Calu3 (cell line): Measurements from ENCODE around the gene GLDN. TPM values are rescaled to one million over a fixed set of nuclear protein-coding genes. Genes with fewer than 3 reads are reported as not detected.

Source experiments
- BruUV-seq: library from RNA; stranded (reverse); fragments of 400-500 nt; replicated peaks from 2 replicates; lab custom pipeline; 2021; lab: Mats Ljungman, UMichigan
- CTCF ChIA-PET: fragments of 300-600 bp; sonication (Branson Sonifier 250); formaldehyde crosslinking; loops from one replicate; lab custom pipeline; 2022; ENCODE audit warnings: antibody characterized with exemption; lab: Charles Lee
- DNase-seq: peaks from one replicate; pipeline ENCODE4 v3.0.0; 2022
- H3K27ac Mint-ChIP-seq: one replicate; pipeline ENCODE4 v1.8.0; 2022; ENCODE audit warnings: mixed read lengths; ENCODE audit not compliant: unreplicated experiment
- H3K27me3 Mint-ChIP-seq: one replicate; pipeline ENCODE4 v1.8.0; 2022; ENCODE audit warnings: mixed read lengths; ENCODE audit not compliant: unreplicated experiment
- H3K36me3 Mint-ChIP-seq: one replicate; pipeline ENCODE4 v1.8.0; 2022; ENCODE audit warnings: mild to moderate bottlenecking, moderate library complexity, mixed read lengths; ENCODE audit not compliant: insufficient read depth, unreplicated experiment
- H3K4me1 Mint-ChIP-seq: one replicate; pipeline ENCODE4 v1.8.0; 2022; ENCODE audit warnings: mild to moderate bottlenecking, low read depth, mixed read lengths; ENCODE audit not compliant: unreplicated experiment
- H3K4me3 Mint-ChIP-seq: one replicate; pipeline ENCODE4 v1.8.0; 2022; ENCODE audit warnings: mild to moderate bottlenecking, low read depth, moderate library complexity, mixed read lengths; ENCODE audit not compliant: unreplicated experiment
- H3K9me3 Mint-ChIP-seq: one replicate; pipeline ENCODE4 v1.8.0; 2022; ENCODE audit warnings: low read depth, mixed read lengths; ENCODE audit not compliant: unreplicated experiment
- intact Hi-C: fragments of 100-400 bp; cut with micrococcal nuclease; formaldehyde crosslinking; loops from one replicate; pipeline ENCODE4 v1.10.0; 2022; ENCODE audit not compliant: unreplicated experiment
- total RNA-seq: library from RNA; stranded (reverse); gene quantifications from 2 replicates; pipeline ENCODE4 v1.2.3, GENCODE V29; 2022
- TF ChIP-seq, protein P1 (sequence below): fragments of 200-600 bp; IDR thresholded peaks from one replicate; pipeline ENCODE4 v1.8.0; 2022; ENCODE audit warnings: antibody characterized with exemption; ENCODE audit not compliant: unreplicated experiment

Gene GLDN
- total RNA-seq, 1 experiment from 2014 or later: not detected

DNA sequence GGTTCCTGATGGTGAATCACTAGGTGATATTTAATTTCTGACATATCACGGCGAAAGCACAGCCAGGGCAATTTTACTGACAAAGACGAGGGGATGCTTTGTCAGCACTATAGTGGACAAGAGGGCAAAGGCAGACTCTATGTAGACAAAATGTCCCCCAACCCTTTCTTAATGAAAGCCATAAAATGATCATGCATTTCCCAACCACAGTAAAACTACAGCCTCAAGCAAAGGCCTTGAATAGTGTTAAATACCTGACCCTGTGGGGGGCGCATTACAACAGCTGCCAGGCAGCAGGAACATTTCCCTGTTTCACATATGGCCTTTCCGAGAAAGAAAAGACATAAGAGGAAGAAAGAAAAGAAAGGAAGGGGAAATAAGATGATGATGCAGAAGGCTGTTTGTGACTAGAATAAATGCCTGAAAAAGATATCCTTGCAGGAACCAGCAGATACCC is 49.5 kb downstream of the GLDN start:
- H3K4me3 Mint-ChIP-seq: no peak overlapping the region
- TF ChIP-seq, protein P1, sequence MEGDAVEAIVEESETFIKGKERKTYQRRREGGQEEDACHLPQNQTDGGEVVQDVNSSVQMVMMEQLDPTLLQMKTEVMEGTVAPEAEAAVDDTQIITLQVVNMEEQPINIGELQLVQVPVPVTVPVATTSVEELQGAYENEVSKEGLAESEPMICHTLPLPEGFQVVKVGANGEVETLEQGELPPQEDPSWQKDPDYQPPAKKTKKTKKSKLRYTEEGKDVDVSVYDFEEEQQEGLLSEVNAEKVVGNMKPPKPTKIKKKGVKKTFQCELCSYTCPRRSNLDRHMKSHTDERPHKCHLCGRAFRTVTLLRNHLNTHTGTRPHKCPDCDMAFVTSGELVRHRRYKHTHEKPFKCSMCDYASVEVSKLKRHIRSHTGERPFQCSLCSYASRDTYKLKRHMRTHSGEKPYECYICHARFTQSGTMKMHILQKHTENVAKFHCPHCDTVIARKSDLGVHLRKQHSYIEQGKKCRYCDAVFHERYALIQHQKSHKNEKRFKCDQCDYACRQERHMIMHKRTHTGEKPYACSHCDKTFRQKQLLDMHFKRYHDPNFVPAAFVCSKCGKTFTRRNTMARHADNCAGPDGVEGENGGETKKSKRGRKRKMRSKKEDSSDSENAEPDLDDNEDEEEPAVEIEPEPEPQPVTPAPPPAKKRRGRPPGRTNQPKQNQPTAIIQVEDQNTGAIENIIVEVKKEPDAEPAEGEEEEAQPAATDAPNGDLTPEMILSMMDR: no peak
- H3K4me1 Mint-ChIP-seq: no peaks in the 10 kb centered on the region
- CTCF ChIA-PET: no interaction called here
- intact Hi-C loops: no loop called here
- no peaks in the 10 kb centered on the region for H3K36me3 Mint-ChIP-seq
- BruUV-seq: no TSS peak
- peaks cover 48% of the 10 kb centered on the region for H3K27me3 Mint-ChIP-seq
- H3K27ac Mint-ChIP-seq: no peak overlapping the region
- no peak for DNase-seq
- no peaks in the 10 kb centered on the region for H3K9me3 Mint-ChIP-seq

- no TSS peak for BruUV-seq
- H3K36me3 Mint-ChIP-seq: no peaks in the 10 kb centered on the region
- CTCF ChIA-PET: no interaction called here
- intact Hi-C loops: no loop called here
- H3K4me1 Mint-ChIP-seq: no peaks in the 10 kb centered on the region
- DNase-seq: no peak
- H3K4me3 Mint-ChIP-seq: no peak overlapping the region
- H3K27ac Mint-ChIP-seq: no peak overlapping the region
- H3K9me3 Mint-ChIP-seq: no peaks in the 10 kb centered on the region
- TF ChIP-seq, protein P1: no peak
- peaks cover 91% of the 10 kb centered on the region for H3K27me3 Mint-ChIP-seq
Observed at GRCh38 chr15:51396921-51397320, 55.5 kb downstream of the GLDN start.

DNA sequence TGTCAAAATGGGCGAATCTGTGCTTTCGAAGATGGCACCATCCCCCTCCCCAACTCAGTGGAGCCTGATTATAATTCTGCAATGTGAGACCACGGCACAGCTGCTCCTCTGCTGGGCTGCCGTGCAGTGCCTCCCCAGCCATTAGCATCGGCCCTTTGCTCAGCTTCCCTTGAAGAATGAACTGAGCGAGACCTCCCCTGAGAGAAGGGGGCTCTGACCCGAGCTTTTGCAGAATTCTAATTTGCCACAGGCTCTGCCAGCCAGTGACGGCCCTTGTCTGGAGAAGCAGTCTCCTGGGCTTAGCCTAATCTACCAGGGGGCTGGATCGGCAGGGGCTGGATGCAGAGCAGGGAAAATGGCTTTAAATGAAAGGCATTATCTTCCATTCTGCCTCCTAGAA is 57.2 kb downstream of the GLDN start:
- Mint-ChIP-seq H3K4me1 (no peaks in the 10 kb centered on the region), H3K27me3 (peaks cover 100% of the 10 kb centered on the region), H3K27ac (no peak overlapping the region), H3K9me3 (no peaks in the 10 kb centered on the region), H3K4me3 (no peak overlapping the region), H3K36me3 (no peaks in the 10 kb centered on the region)
- TF ChIP-seq, protein P1: no peak
- no TSS peak for BruUV-seq
- intact Hi-C loops: no loop called here
- CTCF ChIA-PET: no interaction called here
- no peak for DNase-seq

DNA sequence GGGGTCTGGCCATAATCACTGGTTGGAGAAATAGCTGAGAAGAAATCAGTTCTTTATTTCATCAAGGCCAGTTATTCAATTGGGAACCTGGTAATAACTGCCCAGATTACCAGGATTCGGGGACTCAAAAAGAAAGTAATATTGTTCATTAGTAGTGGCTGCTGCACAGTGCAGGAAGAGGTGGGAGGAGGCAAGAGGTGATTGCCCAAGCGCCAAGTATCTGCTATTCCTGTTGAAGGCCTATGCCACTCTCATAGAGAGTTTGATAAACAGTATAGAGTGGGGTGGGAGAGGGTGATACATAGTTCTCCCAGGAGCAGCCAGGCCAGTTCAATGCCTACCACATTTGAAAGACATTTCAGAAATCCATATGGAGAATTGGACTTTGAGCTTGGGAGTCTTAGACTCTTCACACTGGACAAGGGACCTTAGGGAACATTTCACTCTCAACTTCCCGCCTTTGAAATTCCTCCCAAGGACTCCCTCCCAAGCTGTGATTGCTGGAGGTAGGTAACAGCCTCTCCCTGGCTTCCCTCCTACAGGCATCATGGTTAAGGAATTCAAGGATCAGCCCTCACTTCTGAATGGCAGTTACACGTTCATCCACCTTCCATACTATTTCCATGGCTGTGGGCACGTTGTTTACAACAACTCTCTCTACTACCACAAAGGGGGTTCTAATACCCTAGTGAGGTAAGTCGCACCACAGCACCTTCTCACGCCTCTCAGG is 59.8 kb downstream of the GLDN start:
- H3K9me3 Mint-ChIP-seq: no peaks in the 10 kb centered on the region
- peaks cover 94% of the 10 kb centered on the region for H3K27me3 Mint-ChIP-seq
- H3K4me1 Mint-ChIP-seq: no peaks in the 10 kb centered on the region
- no peak for DNase-seq
- TF ChIP-seq, protein P1: no peak
- no peak overlapping the region for H3K4me3 Mint-ChIP-seq
- intact Hi-C loops: loop anchor here (5.0 kb wide), 1 partner anchor 46 kb away; no protein-coding TSS in a partner anchor
- H3K36me3 Mint-ChIP-seq: no peaks in the 10 kb centered on the region
- no TSS peak for BruUV-seq
- no peak overlapping the region for H3K27ac Mint-ChIP-seq
- CTCF ChIA-PET: interaction anchor here (0.7 to 2.5 kb wide), 5 partner anchors 18 to 238 kb away, joined by 3 to 12 read pairs (median 5); no protein-coding TSS in a partner anchor
